ENCODE measurements around the gene SLC44A3.

- TF ChIP-seq CTCF (IDR thresholded peaks at IDR 0.05) (no peak), POLR2A (IDR thresholded peaks at IDR 0.05) (no peak), POLR2AphosphoS5 (IDR thresholded peaks at IDR 0.05) (no peak)
These were observed 78.6 kb downstream of the SLC44A3 start for GRCh38 chr1:94898491-94899385.
